Activated CD8-positive, alpha-beta memory T cell treated with anti-CD3 and anti-CD28 coated beads, Interleukin-2, amount 10 ng/mL, durations not matched to agents 7 days and 5 days (primary cell): ENCODE data around the gene RSAD1. TPM values are rescaled to one million over a fixed set of nuclear protein-coding genes. Genes with fewer than 3 reads are reported as not detected.
A peak's percentile ranks its signal among the peaks of the same experiment; 100 is the strongest.

Source experiments
- ATAC-seq: fragments of 150-1000 bp; cut with Tn5 transposase; one replicate; pipeline ENCODE4 v1.10.0; 2021; ENCODE audit warnings: moderate library complexity
- CTCF ChIA-PET: fragments of 350-600 bp; sonication (Branson Sonifier 250); formaldehyde crosslinking; loops from one replicate; lab custom pipeline; 2021; ENCODE audit warnings: antibody characterized with exemption; lab: Charles Lee
- DNase-seq: peaks from one replicate; pipeline ENCODE4 v3.0.0-alpha.2; 2020
- H3K27ac Mint-ChIP-seq: one replicate; pipeline ENCODE4 v1.8.0; 2021; ENCODE audit warnings: mild to moderate bottlenecking, mixed read lengths
- H3K27me3 Mint-ChIP-seq: one replicate; pipeline ENCODE4 v1.8.0; 2021; ENCODE audit warnings: mixed read lengths
- H3K36me3 Mint-ChIP-seq: one replicate; pipeline ENCODE4 v1.8.0; 2021; ENCODE audit warnings: mild to moderate bottlenecking, mixed read lengths
- H3K4me1 Mint-ChIP-seq: one replicate; pipeline ENCODE4 v1.8.0; 2021; ENCODE audit warnings: mixed read lengths
- H3K4me3 Mint-ChIP-seq: one replicate; pipeline ENCODE4 v1.8.0; 2021; ENCODE audit warnings: mild to moderate bottlenecking, moderate library complexity, mixed read lengths
- H3K9me3 Mint-ChIP-seq: one replicate; pipeline ENCODE4 v1.8.0; 2022; ENCODE audit warnings: low read depth, mixed read lengths
- total RNA-seq, 2 experiments: library from RNA; stranded (reverse); gene quantifications; one replicate each; pipeline ENCODE4 v1.2.3, GENCODE V29; 2021

The RSAD1 gene
- total RNA-seq, 2 experiments from 2014 or later = 30.3 to 33.2 TPM

DNA sequence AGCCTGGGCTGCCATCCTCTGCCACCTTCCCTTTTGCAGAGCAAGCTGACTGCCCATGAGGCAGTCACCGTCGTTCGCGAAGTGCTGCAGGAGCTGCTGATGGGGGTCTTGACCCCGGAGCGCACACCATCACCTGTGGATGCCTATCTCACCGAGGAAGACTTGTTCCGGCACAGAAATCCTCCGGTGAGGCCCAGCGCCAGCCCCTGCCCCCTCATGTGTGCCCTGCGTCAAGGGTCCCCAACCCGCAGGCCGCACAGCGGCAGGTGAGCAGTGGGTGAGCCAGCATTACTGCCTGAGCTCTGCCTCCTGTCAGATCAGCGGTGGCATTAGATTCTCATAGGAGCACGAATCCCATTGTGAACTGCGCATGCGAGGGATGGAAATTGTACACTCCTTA lies 46.2 kb downstream of the RSAD1 start:
- Mint-ChIP-seq H3K4me3 (no peak overlapping the region), H3K27me3 (peaks cover 4% of the 10 kb centered on the region), H3K27ac (no peak overlapping the region), H3K36me3 (no peaks in the 10 kb centered on the region), H3K4me1 (peaks cover 2% of the 10 kb centered on the region), H3K9me3 (no peaks in the 10 kb centered on the region)
- CTCF ChIA-PET = no interaction called here
- no peak for ATAC-seq
- DNase-seq = no peak

DNA sequence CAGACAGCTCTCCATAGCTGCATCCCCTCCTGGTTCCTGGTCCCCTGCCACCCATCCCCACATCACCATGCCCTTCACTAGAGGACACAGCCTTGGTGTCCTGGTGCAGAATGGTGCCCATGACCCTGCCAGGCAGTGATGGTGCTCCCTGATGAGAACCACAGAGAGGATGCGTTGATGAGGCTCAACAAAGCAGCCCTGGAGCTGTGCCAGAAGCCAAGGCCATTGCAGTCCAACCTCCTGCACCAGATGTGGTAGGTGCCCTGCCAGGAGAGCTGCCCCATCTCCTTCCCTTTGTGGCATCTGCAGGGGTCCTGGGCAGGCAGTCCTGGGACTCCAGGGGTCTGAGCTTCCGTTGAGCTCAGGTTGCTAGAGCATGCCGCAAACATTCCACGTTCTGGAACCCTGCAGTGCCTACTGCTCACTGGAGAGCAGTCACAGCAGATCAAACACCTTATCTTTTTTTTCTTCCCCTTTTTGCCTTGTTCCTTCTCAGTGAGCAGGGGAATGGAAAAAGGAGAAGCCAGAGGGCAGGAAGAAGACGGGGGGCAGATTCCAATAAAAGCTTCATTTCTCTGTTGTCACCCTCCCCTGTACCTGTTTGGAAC lies 48.6 kb downstream of the RSAD1 start:
- Mint-ChIP-seq H3K4me3 (no peak overlapping the region), H3K27me3 (peaks cover 25% of the 10 kb centered on the region), H3K4me1 (no peaks in the 10 kb centered on the region), H3K27ac (no peak overlapping the region), H3K9me3 (no peaks in the 10 kb centered on the region), H3K36me3 (no peaks in the 10 kb centered on the region)
- ATAC-seq = no peak
- DNase-seq = no peak
- CTCF ChIA-PET = interaction anchor here (1.2 kb wide), 1 partner anchor 12 kb away, joined by 3 read pairs; no protein-coding TSS in a partner anchor

DNA sequence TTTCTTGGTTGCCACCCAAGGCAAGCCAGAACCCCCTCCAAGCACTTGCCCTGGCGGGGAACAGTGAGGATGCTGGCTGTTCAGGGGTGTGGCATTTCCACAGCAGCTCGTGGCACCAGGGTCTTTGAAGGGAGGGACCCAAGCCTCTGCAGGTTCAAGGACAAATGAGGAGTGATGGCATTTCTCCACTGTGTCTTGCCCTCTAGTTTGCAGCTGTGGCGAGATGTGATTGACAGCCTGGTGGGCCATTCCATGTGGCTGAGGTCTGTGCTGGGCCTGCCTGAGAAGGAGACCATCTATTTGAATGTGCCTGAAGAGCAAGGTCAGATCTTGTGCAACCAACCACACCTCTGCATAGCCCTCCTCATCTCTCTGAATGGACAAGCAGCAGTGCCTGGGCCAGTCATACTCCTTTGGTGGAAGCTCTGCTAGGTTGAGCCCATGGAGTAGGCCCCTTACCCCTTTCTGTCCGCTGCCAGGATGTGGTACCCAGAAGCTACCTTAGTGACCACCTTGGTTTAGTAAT lies 49.4 kb downstream of the RSAD1 start:
- CTCF ChIA-PET = interaction anchor here (1.2 kb wide), 1 partner anchor 13 kb away, joined by 3 read pairs; no protein-coding TSS in a partner anchor
- Mint-ChIP-seq H3K27ac (no peak overlapping the region), H3K4me1 (peaks cover 2% of the 10 kb centered on the region), H3K36me3 (no peaks in the 10 kb centered on the region), H3K27me3 (peaks cover 32% of the 10 kb centered on the region), H3K9me3 (no peaks in the 10 kb centered on the region), H3K4me3 (no peak overlapping the region)
- ATAC-seq (no peak), DNase-seq (no peak)

DNA sequence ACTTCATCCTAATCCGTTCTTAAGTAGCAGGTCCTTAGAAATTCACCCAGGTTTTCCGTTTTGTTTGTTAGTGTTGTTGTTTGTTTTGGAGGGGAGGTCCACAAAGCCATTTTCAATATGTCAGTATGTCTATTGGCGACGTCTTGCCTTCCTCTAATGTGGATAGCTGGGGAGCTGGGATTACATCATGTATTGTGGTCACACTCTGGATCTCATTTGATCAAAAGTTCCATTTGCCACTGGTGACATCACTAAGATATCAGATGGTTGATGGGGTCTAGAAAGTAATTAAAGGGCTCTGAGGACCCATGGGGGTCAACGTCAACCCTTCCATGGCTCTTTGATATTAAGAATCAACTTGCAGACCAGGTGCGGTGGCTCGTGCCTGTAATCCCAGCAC lies 51.2 kb downstream of the RSAD1 start:
- Mint-ChIP-seq H3K4me1 (peaks cover 14% of the 10 kb centered on the region), H3K9me3 (no peaks in the 10 kb centered on the region), H3K4me3 (no peak overlapping the region), H3K27me3 (peaks cover 50% of the 10 kb centered on the region), H3K36me3 (no peaks in the 10 kb centered on the region), H3K27ac (no peak overlapping the region)
- CTCF ChIA-PET = interaction anchor here (2.7 kb wide), 1 partner anchor 12 kb away, joined by 13 read pairs; no protein-coding TSS in a partner anchor
- no peak for ATAC-seq
- no peak for DNase-seq

DNA sequence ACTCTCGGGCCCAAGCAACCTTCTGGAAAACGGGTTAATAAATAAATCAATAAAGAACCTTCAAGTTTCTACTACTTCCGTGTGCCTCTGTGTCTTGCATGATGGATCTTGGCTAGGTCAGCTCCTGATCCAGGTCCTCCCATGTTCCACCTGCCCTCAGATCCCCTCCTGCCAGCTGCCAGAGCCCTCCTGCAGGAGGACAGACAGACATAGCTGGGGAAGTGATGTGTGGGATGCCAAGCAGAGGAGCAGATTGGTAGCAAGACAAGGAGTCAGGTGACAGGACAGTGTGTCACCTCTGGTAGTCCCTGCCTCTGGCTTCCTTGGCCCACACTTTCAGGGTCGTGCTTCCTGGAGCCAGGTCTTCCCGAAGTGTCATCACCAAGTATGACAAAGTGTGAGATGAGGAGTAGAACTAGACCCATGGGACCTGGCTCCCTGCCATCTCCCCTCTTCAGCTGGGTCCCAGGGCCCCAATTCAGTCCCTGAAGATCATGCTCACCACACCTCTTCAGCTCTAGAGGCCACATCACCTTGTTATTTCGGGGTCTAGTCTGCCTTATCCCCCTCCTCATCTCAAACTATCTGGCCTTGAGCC lies 52.9 kb downstream of the RSAD1 start:
- no peak for DNase-seq
- H3K4me1 Mint-ChIP-seq = peaks cover 14% of the 10 kb centered on the region
- no peak for ATAC-seq
- H3K4me3 Mint-ChIP-seq = no peak overlapping the region
- H3K9me3 Mint-ChIP-seq = no peaks in the 10 kb centered on the region
- peaks cover 59% of the 10 kb centered on the region for H3K27me3 Mint-ChIP-seq
- no peak overlapping the region for H3K27ac Mint-ChIP-seq
- H3K36me3 Mint-ChIP-seq = no peaks in the 10 kb centered on the region
- CTCF ChIA-PET = interaction anchor here (1.5 to 2.7 kb wide), 2 partner anchors 10 to 31 kb away, joined by 4 to 13 read pairs; no protein-coding TSS in a partner anchor

DNA sequence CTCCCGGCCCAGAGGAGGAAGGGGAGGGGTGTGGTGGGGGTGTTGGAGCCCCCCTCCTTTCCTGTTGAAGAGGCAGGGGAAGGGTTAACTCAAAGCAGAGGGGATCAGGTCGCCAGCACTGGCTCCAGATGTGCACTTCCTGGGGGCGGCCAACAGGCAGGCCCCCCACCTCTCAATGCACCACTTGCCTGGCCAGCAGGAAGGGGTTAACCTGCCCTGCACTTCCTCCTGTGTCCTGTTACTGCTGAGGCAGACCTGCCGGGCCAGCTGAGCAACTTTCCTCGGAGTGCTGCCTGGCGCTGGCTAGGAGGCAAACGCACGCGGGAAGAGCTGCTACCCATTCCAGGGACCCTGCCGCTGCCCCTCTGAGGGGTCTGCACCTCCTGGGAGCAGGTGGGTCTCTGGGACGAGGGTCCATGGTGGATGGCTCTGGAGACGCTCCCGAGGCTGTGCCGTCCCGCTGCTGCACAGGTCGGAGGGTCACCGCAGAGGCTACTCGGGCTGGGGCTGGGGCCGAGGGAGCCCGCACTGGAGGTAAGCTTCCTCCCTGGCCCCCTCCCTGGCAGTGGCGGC lies 53.9 kb downstream of the RSAD1 start, which contains the start of gene EPN3:
Gene EPN3 (plus strand): TSS at position 284 of the 573 bp plus-strand sequence. CDS start 3,822 bp downstream, outside the sequence.
- Mint-ChIP-seq H3K27ac (no peak within 1 kb of the TSS), H3K27me3 (peaks cover 59% of the 10 kb centered on the region), H3K4me3 (no peak within 1 kb of the TSS), H3K4me1 (peaks cover 14% of the 10 kb centered on the region), H3K9me3 (no peaks in the 10 kb centered on the region), H3K36me3 (no peaks in the 10 kb centered on the region)
- DNase-seq = no peak
- CTCF ChIA-PET = interaction anchor here (1.2 to 2.7 kb wide), 4 partner anchors 9 to 13 kb away, joined by 3 to 13 read pairs (median 6); no protein-coding TSS in a partner anchor
- ATAC-seq = peak; percentile 54

DNA sequence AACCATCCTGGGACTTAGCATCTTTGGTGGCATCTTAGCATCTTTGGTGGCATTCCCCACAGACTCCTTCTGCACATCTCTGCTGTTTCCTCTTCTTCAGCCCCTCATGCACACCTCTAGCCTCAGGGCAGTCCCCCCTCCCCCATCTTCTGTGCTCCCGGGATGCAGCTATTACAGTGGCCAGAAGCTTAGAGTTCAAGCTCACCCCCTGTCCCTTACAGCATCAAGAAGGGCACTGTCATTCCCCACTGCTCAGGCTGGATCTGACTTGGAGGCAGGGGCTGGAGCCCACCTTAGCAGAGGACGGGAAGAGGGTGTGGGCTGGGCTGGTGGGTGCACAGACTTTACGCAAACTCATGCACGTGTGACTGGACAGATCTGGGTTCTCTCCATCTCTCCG lies 54.5 kb downstream of the RSAD1 start:
- ATAC-seq (no peak), DNase-seq (no peak)
- no peak overlapping the region for H3K4me3 Mint-ChIP-seq
- no peak overlapping the region for H3K27ac Mint-ChIP-seq
- H3K9me3 Mint-ChIP-seq = no peaks in the 10 kb centered on the region
- H3K27me3 Mint-ChIP-seq = peaks cover 59% of the 10 kb centered on the region
- CTCF ChIA-PET = interaction anchor here (1.1 to 1.7 kb wide), 4 partner anchors 9 to 55 kb away, joined by 3 to 9 read pairs (median 3); partner anchors contain the start of gene RSAD1
- H3K4me1 Mint-ChIP-seq = peaks cover 14% of the 10 kb centered on the region
- H3K36me3 Mint-ChIP-seq = no peaks in the 10 kb centered on the region

DNA sequence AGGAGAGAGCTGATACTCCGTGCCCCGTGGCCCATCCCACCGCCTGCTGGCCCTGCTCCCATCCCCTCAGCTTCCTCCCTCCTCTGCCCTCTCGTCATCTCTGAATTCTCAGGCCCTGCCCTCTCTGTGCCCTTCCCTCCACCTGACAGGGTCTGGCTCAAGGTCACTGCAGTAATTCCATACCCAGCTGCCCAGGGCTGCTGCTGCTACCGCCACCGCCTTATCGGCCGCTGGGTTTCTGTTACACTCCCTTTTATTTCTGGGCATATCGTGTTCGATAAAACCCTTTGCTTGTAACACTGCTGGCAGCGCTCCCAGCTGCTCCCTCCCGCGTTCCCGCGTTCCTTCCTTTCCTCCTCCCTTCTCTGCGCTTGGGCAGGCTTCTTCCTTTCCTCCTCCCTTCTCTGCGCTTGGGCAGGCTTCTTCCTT lies 55.1 kb downstream of the RSAD1 start:
- no peak for DNase-seq
- no peaks in the 10 kb centered on the region for H3K9me3 Mint-ChIP-seq
- H3K4me1 Mint-ChIP-seq = peaks cover 14% of the 10 kb centered on the region
- no peak overlapping the region for H3K27ac Mint-ChIP-seq
- H3K27me3 Mint-ChIP-seq = peaks cover 59% of the 10 kb centered on the region
- no peak overlapping the region for H3K4me3 Mint-ChIP-seq
- ATAC-seq = no peak
- CTCF ChIA-PET = interaction anchor here (1.1 to 1.7 kb wide), 4 partner anchors 8 to 55 kb away, joined by 3 to 9 read pairs (median 3); partner anchors contain the start of gene RSAD1
- no peaks in the 10 kb centered on the region for H3K36me3 Mint-ChIP-seq

DNA sequence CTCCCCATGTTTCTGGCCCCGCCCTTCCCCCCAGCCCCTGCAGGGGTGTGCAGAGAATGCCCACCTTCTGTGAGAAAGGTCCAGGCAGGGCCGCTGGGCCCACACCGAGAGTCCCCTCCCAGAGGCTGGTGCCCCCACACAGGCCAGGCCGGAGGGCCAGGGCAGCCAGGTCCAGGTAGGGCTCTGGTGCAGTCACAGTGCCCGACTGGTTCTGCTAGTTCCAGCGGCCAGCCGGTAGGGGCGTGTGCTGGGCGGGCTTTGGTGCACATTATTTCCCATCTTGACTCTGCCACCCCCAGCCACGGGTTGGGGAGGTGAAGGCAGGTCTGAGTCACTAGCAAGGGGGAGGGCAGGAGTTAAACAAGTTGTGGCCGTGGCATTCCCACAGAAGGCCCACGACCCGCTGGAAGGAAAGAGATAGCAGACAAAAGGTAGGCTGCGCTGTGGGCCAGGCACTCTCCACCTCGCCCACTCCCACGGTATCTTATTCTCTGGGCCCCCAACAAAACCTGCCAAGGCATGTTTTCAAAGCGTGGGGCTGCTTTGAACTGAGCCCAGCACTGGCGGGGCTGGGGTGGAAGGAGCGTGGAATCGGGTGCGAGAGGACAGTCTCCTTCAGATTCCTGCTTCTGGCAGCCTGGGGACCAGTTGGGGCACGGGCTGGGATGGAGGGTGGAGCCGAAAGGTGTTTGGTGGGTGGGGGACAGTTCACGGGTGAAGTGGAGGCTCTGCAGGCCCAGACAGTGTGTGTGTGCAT lies 55.7 kb downstream of the RSAD1 start:
- ATAC-seq (peak; percentile 61), DNase-seq (no peak)
- H3K4me1 Mint-ChIP-seq = peaks cover 14% of the 10 kb centered on the region
- no peak overlapping the region for H3K27ac Mint-ChIP-seq
- peaks cover 59% of the 10 kb centered on the region for H3K27me3 Mint-ChIP-seq
- H3K36me3 Mint-ChIP-seq = no peaks in the 10 kb centered on the region
- no peaks in the 10 kb centered on the region for H3K9me3 Mint-ChIP-seq
- H3K4me3 Mint-ChIP-seq = no peak overlapping the region
- CTCF ChIA-PET = interaction anchor here (1.1 to 2.0 kb wide), 4 partner anchors 7 to 56 kb away, joined by 3 to 9 read pairs (median 4); partner anchors contain the start of genes RSAD1 and SPATA20

DNA sequence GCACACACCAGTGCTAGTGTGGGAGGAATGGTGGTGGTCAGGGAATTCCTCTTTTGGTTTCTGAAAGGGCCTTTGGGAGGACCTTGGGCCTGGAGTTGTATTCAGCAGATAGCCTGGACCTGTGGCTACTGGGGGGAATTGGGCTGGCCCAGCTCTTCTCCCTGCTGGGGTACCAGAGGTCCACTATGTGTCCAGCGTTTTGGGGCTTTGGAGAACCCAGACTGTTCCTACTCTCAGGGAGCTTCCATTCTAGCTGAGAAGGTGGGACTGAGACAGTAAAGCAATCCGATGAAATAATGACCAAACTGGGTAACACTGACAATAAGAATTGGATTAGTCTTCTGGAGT lies 56.3 kb downstream of the RSAD1 start:
- Mint-ChIP-seq H3K36me3 (no peaks in the 10 kb centered on the region), H3K27me3 (peaks cover 54% of the 10 kb centered on the region), H3K27ac (no peak overlapping the region), H3K9me3 (no peaks in the 10 kb centered on the region), H3K4me3 (no peak overlapping the region), H3K4me1 (peaks cover 14% of the 10 kb centered on the region)
- CTCF ChIA-PET = interaction anchor here (1.0 to 2.0 kb wide), 2 partner anchors 12 to 16 kb away, joined by 3 to 4 read pairs; partner anchors contain the start of gene SPATA20
- no peak for DNase-seq
- no peak for ATAC-seq

DNA sequence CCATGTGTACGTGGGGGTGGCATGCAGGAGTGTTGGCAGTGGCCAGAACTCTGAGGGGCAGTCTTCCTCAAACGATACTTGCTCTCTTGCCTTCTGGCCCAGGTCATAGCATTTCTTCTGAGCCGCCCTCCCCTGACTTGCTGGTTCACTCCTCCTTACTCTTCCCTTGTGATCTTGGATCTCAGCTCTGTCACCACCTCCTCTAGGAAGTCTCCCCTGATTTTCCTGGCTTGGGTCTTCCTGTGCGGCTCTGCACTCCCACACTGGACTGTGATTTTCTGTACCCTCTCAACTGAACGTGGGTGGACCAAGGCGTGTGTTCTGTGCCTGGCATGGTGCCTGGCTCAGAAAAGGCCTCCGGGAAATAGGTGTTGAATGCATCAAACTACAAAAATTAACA lies 56.7 kb downstream of the RSAD1 start:
- ATAC-seq (no peak), DNase-seq (no peak)
- Mint-ChIP-seq H3K36me3 (no peaks in the 10 kb centered on the region), H3K27ac (no peak overlapping the region), H3K9me3 (no peaks in the 10 kb centered on the region), H3K4me1 (peaks cover 14% of the 10 kb centered on the region), H3K27me3 (peaks cover 51% of the 10 kb centered on the region), H3K4me3 (no peak overlapping the region)
- CTCF ChIA-PET = interaction anchor here (1.0 to 2.0 kb wide), 2 partner anchors 11 to 17 kb away, joined by 3 to 4 read pairs; partner anchors contain the start of gene SPATA20
